Mesenchymal stem cell (in vitro differentiated cells and primary cell): ENCODE results near the gene DNAH9.

ENCODE experiments used
- DNase-seq: peaks from one replicate; pipeline ENCODE4 v3.0.0-alpha.2; 2013
- H2AFZ ChIP-seq: one replicate; pipeline ENCODE4 v1.6.1; 2013; ENCODE audit warnings: low read depth, mild to moderate bottlenecking, control low read depth, inconsistent platforms, low read length, moderate library complexity
- H2AK5ac ChIP-seq: 2 replicates; pipeline ENCODE4 v1.6.1; 2013; ENCODE audit warnings: low read length, moderate library complexity, mild to moderate bottlenecking, inconsistent platforms; ENCODE audit not compliant: severe bottlenecking
- H2BK120ac ChIP-seq: one replicate; pipeline ENCODE4 v1.6.1; 2013; ENCODE audit warnings: low read depth, mild to moderate bottlenecking, inconsistent platforms, low read length, moderate library complexity
- H2BK12ac ChIP-seq, 2 experiments: one replicate each; pipeline ENCODE4 v1.6.1; 2013; ENCODE audit warnings: inconsistent platforms in 2 of 2, low read length in 2 of 2, mild to moderate bottlenecking in 2 of 2, moderate library complexity in 2 of 2, control low read depth in 1 of 2
- H2BK15ac ChIP-seq: one replicate; pipeline ENCODE4 v1.6.1; 2013; ENCODE audit warnings: mild to moderate bottlenecking, low read depth, inconsistent platforms; ENCODE audit not compliant: poor library complexity, severe bottlenecking
- H2BK5ac ChIP-seq: 2 replicates; pipeline ENCODE4 v1.6.1; 2013; ENCODE audit warnings: low read depth, mild to moderate bottlenecking, low read length, control low read depth, inconsistent platforms; ENCODE audit not compliant: poor library complexity, severe bottlenecking
- H3K14ac ChIP-seq, 2 experiments: one replicate each; pipeline ENCODE4 v1.6.1; 2013; ENCODE audit warnings: inconsistent platforms in 2 of 2, low read length in 2 of 2, control low read depth in 1 of 2, mild to moderate bottlenecking in 1 of 2, moderate library complexity in 1 of 2
- H3K18ac ChIP-seq, 2 experiments: one replicate each; pipeline ENCODE4 v1.6.1; 2013; ENCODE audit warnings: inconsistent platforms in 2 of 2, low read length in 2 of 2, control low read depth in 1 of 2, low read depth in 1 of 2, mild to moderate bottlenecking in 1 of 2
- H3K23ac ChIP-seq, 2 experiments: one replicate each; pipeline ENCODE4 v1.6.1; 2013; ENCODE audit warnings: inconsistent platforms in 2 of 2, low read length in 2 of 2, mild to moderate bottlenecking in 2 of 2, moderate library complexity in 2 of 2, control low read depth in 1 of 2
- H3K27ac ChIP-seq: 2 replicates; pipeline ENCODE4 v1.5.1; 2013; ENCODE audit warnings: mild to moderate bottlenecking, moderate library complexity, low read length, control low read depth, inconsistent platforms; ENCODE audit not compliant: poor library complexity, severe bottlenecking
- H3K27me3 ChIP-seq, 2 experiments: 2 replicates each; pipeline versions ENCODE4 v1.6.1 to v1.7.0; 2013; ENCODE audit warnings: low read length in 2 of 2, mild to moderate bottlenecking in 2 of 2, moderate library complexity in 2 of 2, control low read depth in 1 of 2, inconsistent platforms in 1 of 2; ENCODE audit not compliant: control insufficient read depth in 1 of 2, insufficient read depth in 1 of 2
- H3K36me3 ChIP-seq, 2 experiments: 2 replicates each; pipeline versions ENCODE4 v1.6.1 to v1.7.0; 2013; ENCODE audit warnings: low read length in 2 of 2, control low read depth in 1 of 2, inconsistent platforms in 1 of 2, low read depth in 1 of 2, mild to moderate bottlenecking in 1 of 2; ENCODE audit not compliant: insufficient read depth in 2 of 2, control insufficient read depth in 1 of 2
- H3K4ac ChIP-seq, 2 experiments: one replicate each; pipeline ENCODE4 v1.6.1; 2013; ENCODE audit warnings: inconsistent platforms in 2 of 2, low read length in 2 of 2, mild to moderate bottlenecking in 2 of 2, moderate library complexity in 2 of 2, control low read depth in 1 of 2, low read depth in 1 of 2
- H3K4me1 ChIP-seq: 2 replicates; pipeline ENCODE4 v1.6.1; 2013; ENCODE audit warnings: low read depth, low read length, control low read depth; ENCODE audit not compliant: control insufficient read depth, insufficient read depth
- H3K4me2 ChIP-seq: 2 replicates; pipeline ENCODE4 v1.6.1; 2013; ENCODE audit warnings: low read length, mild to moderate bottlenecking, inconsistent platforms; ENCODE audit not compliant: poor library complexity, severe bottlenecking
- H3K4me3 ChIP-seq, 2 experiments: 2 replicates each; pipeline versions ENCODE4 v1.5.1 to v1.7.0; 2013; ENCODE audit warnings: low read length in 2 of 2, mild to moderate bottlenecking in 2 of 2, control low read depth in 1 of 2, low read depth in 1 of 2; ENCODE audit not compliant: insufficient read depth in 1 of 2
- H3K79me1 ChIP-seq: replicated peaks from 2 replicates; pipeline ENCODE4 v1.6.1; 2013; ENCODE audit warnings: mild to moderate bottlenecking, control low read depth, low read length, inconsistent platforms; ENCODE audit not compliant: poor library complexity, severe bottlenecking
- H3K9ac ChIP-seq: 2 replicates; pipeline ENCODE4 v1.7.0; 2013; ENCODE audit warnings: mild to moderate bottlenecking, low read length, moderate library complexity
- H3K9me3 ChIP-seq: 2 replicates; pipeline ENCODE4 v1.7.0; 2013; ENCODE audit warnings: mild to moderate bottlenecking, low read length; ENCODE audit not compliant: control insufficient read depth
- H4K8ac ChIP-seq: one replicate; pipeline ENCODE4 v1.6.1; 2013; ENCODE audit warnings: inconsistent platforms, mild to moderate bottlenecking, low read length, moderate library complexity
- H4K91ac ChIP-seq: one replicate; pipeline ENCODE4 v1.6.1; 2013; ENCODE audit warnings: mild to moderate bottlenecking, low read length, inconsistent platforms
- WGBS: methylation state at CpG from one replicate; pipeline ENCODE4 v1.1.7; 2013; ENCODE audit warnings: mixed read lengths; 5-methylcytosine and 5-hydroxymethylcytosine counted together

DNAH9 gene

DNA sequence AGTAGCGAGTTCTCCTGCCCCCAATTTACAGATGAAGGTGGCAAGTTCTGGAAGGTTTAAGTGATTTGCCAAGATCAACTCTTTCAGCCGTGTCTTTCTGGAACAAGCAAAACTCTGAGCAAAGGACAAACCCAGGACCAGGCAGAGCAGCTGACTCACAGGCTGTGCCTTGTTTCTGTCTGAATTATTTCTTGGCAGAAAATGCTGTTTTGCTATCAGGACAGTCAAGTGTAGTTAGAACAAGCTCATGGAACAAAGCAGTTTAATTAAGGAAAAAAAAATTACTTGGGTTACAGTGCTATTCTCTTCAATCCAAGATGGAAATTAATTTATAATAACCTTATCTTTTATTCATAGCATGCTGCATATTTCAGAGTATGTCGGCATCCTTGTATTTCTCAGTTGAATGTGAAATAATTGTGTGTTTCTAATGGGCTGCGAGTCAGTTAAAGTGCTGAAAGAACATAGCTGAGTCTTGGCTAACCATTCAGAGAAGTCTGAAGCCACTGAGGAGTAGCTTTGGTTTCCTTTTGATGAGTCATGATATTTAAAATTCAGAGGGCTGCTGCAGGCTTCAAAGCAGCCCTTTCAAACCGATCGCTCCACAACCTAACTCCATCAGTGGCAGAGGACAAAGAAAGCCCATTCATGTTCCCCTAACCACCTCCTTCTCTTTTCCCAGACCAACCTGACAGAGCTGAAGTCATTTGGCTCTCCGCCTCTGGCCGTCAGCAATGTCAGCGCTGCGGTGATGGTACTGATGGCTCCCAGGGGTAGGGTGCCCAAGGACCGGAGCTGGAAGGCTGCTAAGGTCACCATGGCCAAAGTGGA, 255.3 kb downstream of the DNAH9 start:
- no peak for DNase-seq
- Histone ChIP-seq H3K27ac (no peak overlapping the region), H2BK12ac (no peak overlapping the region), H3K14ac (no peak overlapping the region), H2BK120ac (no peak overlapping the region), H3K79me1 (no peaks in the 10 kb centered on the region), H4K91ac (no peak overlapping the region), H3K9me3 (no peaks in the 10 kb centered on the region), H3K9ac (peak overlapping the region; percentile 87), H2BK5ac (no peak overlapping the region), H3K4me2 (no peak overlapping the region), H3K4ac (no peak overlapping the region), H4K8ac (no peak overlapping the region), H3K18ac (no peak overlapping the region), H2BK15ac (no peak overlapping the region), H3K23ac (no peak overlapping the region), H3K36me3 (no peaks in the 10 kb centered on the region), H3K4me1 (no peaks in the 10 kb centered on the region), H2AK5ac (no peak overlapping the region), H2AFZ (no peak overlapping the region), H3K4me3 (peak overlapping the region in 1 of 2 experiments; percentile 54), H3K27me3 (no peaks in the 10 kb centered on the region)
- WGBS, result 74% methylated on average over 11 of the region's 11 CpGs

DNA sequence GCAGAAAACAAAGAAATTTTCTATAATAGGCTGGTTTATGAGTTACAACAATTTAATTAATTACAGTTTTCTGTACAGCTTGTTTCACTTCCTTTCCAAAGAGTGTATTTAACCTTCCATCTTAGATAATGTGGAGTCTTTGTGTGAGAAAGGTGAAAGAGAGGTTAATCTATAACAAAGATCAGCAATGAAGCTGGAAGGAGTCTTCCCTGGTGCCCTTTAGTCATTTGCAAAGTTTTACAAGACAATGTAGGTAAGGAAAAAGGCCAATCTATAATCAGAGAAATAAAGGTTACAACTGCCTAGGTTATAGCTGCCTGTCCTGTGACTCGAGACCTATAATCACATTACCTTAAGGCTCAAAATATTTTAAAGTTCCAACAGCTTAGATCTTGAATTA, 257.0 kb downstream of the DNAH9 start:
- Histone ChIP-seq H2AK5ac (no peak overlapping the region), H2BK120ac (no peak overlapping the region), H3K27me3 (no peaks in the 10 kb centered on the region), H4K91ac (no peak overlapping the region), H3K9me3 (no peaks in the 10 kb centered on the region), H3K4me2 (no peak overlapping the region), H3K36me3 (no peaks in the 10 kb centered on the region), H3K4me1 (no peaks in the 10 kb centered on the region), H3K23ac (no peak overlapping the region), H2BK15ac (no peak overlapping the region), H3K9ac (no peak overlapping the region), H4K8ac (no peak overlapping the region), H2BK12ac (no peak overlapping the region), H2BK5ac (no peak overlapping the region), H3K4ac (no peak overlapping the region), H3K79me1 (no peaks in the 10 kb centered on the region), H3K4me3 (no peak overlapping the region), H3K18ac (no peak overlapping the region), H3K27ac (no peak overlapping the region), H3K14ac (no peak overlapping the region), H2AFZ (no peak overlapping the region)
- WGBS, result 8% methylated on average over 1 of the region's 1 CpG
- DNase-seq, result no peak

DNA sequence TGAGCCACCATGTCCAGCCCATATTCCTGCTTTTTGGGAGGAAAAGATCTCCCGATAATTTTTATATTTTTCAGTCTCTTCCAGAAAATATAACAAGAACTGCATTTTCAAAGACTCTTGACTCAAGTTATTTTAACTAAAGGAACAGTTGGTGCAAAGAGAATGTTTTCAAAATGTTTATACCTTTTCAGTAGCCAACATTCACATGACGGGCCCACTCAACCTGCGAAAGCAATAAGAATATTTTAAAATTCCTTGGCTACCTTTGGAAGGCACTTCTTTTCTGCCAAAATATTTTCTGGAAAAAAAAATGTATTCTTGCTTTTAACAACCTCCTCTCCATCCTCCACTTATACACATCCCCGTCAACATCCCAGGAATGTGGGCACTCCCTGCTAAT, 258.7 kb downstream of the DNAH9 start:
- WGBS, result 87% methylated on average over 3 of the region's 4 CpGs
- Histone ChIP-seq H2AFZ (no peak overlapping the region), H3K27ac (no peak overlapping the region), H3K27me3 (no peaks in the 10 kb centered on the region), H2BK12ac (no peak overlapping the region), H2BK15ac (no peak overlapping the region), H3K79me1 (no peaks in the 10 kb centered on the region), H3K36me3 (no peaks in the 10 kb centered on the region), H3K4ac (no peak overlapping the region), H2BK120ac (no peak overlapping the region), H4K91ac (no peak overlapping the region), H3K4me1 (no peaks in the 10 kb centered on the region), H2BK5ac (no peak overlapping the region), H2AK5ac (no peak overlapping the region), H3K4me2 (no peak overlapping the region), H3K23ac (no peak overlapping the region), H3K14ac (no peak overlapping the region), H3K9ac (no peak overlapping the region), H3K4me3 (no peak overlapping the region), H3K18ac (no peak overlapping the region), H3K9me3 (no peaks in the 10 kb centered on the region), H4K8ac (no peak overlapping the region)
- DNase-seq, result no peak

DNA sequence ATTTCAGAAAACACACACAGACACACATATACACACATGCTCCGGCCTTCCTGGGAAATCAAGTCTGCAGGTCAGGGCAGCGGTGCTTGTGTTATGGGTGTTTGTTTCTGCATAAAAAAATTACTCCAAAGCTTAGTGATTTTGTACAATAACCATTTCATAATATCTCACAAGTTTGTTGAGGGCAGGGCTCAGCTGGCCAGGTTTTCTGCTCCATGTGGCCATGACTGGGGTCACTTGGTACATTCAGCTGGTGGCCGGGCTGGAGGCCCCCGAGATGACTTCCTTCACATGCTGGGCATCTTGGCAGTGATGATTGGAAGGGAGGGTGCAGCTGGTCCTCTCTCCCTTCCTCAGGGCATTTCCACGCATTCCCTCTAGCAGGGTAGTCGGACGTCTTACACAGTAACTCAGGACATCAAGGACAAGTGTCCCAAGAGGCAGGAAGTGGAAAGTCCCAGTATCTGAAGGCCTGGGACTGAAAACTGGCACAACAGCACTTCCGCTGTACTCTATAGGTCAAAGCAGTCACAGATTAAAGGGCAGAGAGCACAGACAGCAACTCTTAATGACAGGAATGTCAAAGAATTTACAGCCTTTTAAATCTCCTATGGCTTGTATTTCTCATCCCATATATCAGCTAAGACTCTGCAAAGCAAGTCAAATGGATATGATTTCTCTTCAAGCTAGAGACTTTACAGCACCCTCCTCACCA, 271.6 kb downstream of the DNAH9 start:
- Histone ChIP-seq H4K91ac (no peak overlapping the region), H3K36me3 (no peaks in the 10 kb centered on the region), H3K9me3 (peaks cover 6% of the 10 kb centered on the region), H2AFZ (no peak overlapping the region), H2BK120ac (no peak overlapping the region), H3K79me1 (no peaks in the 10 kb centered on the region), H3K27me3 (no peaks in the 10 kb centered on the region), H2BK5ac (no peak overlapping the region), H4K8ac (no peak overlapping the region), H3K27ac (no peak overlapping the region), H3K9ac (no peak overlapping the region), H3K4me1 (no peaks in the 10 kb centered on the region), H2BK12ac (no peak overlapping the region), H3K23ac (no peak overlapping the region), H3K4me2 (no peak overlapping the region), H3K14ac (no peak overlapping the region), H3K4me3 (no peak overlapping the region), H2BK15ac (no peak overlapping the region), H3K4ac (no peak overlapping the region), H2AK5ac (no peak overlapping the region), H3K18ac (no peak overlapping the region)
- 63% methylated on average over 6 of the region's 8 CpGs for WGBS
- DNase-seq, result no peak
